ENCODE data around the gene ELP2. TPM values are rescaled to one million over a fixed set of nuclear protein-coding genes. Genes with fewer than 3 reads are reported as not detected.

Gene ELP2
- polyA plus RNA-seq, 1 donor from 2014 or later = 83.6 TPM

DNA sequence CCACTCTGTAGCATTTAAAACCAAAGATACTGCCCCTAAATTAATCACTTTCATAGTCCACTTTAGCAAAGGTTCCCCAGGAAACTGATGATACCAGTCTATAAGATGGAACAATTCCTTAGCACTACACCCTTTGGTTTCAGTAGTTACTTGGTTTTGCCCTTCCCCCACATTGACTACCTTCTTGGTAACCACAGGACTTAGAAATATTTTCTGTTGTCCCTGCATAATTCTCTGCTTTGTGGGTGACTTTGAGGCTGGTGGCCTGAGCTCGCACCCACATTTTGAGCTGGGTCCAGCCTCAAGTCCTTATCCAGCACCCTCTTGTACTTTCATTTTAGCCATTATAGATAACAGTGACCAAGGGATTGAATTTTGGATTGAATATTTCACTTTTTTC lies 23.1 kb downstream of the ELP2 start:
- Histone ChIP-seq H3K36me3 (ENCODE audit: insufficient read depth, low read length) (peaks cover 3% of the 10 kb centered on the region), H3K4me3 (ENCODE audit: low read length) (no peak overlapping the region), H2AFZ (ENCODE audit: low read depth, low read length) (no peak overlapping the region), H3K9me3 (ENCODE audit: low read length) (no peaks in the 10 kb centered on the region), H4K20me1 (ENCODE audit: insufficient read depth) (no peaks in the 10 kb centered on the region), H3K9me2 (ENCODE audit: insufficient read depth, low read length) (no peaks in the 10 kb centered on the region), H3K27me3 (ENCODE audit: insufficient read depth, low read depth, low read length) (no peaks in the 10 kb centered on the region), H3F3A (ENCODE audit: insufficient read depth, low read length, poor library complexity, severe bottlenecking) (no peaks in the 10 kb centered on the region), H3K9ac (ENCODE audit: low read length) (no peak overlapping the region), H3K27ac (ENCODE audit: low read length) (no peak overlapping the region), H3K79me2 (replicated peaks; ENCODE audit: insufficient read depth, low read length) (no peaks in the 10 kb centered on the region), H3K4me2 (ENCODE audit: low read length) (no peak overlapping the region)
- TF ChIP-seq RAD21 (conservative IDR thresholded peaks at IDR 0.05) (no peak), MXI1 (conservative IDR thresholded peaks at IDR 0.05; ENCODE audit: poor library complexity, severe bottlenecking) (no peak), SMC3 (conservative IDR thresholded peaks at IDR 0.05; ENCODE audit: poor library complexity) (no peak), EP300 (conservative IDR thresholded peaks at IDR 0.05; ENCODE audit: poor library complexity, severe bottlenecking) (no peak), POLR2AphosphoS5 (IDR thresholded peaks at IDR 0.05) (no peak), TAF1 (IDR thresholded peaks at IDR 0.05; ENCODE audit: low read depth) (no peak), EZH2 (IDR thresholded peaks at IDR 0.05; ENCODE audit: borderline replicate concordance, insufficient read depth, low read length, poor library complexity, severe bottlenecking) (no peak)
- TF ChIP-seq, protein P1, sequence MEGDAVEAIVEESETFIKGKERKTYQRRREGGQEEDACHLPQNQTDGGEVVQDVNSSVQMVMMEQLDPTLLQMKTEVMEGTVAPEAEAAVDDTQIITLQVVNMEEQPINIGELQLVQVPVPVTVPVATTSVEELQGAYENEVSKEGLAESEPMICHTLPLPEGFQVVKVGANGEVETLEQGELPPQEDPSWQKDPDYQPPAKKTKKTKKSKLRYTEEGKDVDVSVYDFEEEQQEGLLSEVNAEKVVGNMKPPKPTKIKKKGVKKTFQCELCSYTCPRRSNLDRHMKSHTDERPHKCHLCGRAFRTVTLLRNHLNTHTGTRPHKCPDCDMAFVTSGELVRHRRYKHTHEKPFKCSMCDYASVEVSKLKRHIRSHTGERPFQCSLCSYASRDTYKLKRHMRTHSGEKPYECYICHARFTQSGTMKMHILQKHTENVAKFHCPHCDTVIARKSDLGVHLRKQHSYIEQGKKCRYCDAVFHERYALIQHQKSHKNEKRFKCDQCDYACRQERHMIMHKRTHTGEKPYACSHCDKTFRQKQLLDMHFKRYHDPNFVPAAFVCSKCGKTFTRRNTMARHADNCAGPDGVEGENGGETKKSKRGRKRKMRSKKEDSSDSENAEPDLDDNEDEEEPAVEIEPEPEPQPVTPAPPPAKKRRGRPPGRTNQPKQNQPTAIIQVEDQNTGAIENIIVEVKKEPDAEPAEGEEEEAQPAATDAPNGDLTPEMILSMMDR (IDR thresholded peaks at IDR 0.05; ENCODE audit: poor library complexity, severe bottlenecking) = no peak
- TF ChIP-seq, protein P2, sequence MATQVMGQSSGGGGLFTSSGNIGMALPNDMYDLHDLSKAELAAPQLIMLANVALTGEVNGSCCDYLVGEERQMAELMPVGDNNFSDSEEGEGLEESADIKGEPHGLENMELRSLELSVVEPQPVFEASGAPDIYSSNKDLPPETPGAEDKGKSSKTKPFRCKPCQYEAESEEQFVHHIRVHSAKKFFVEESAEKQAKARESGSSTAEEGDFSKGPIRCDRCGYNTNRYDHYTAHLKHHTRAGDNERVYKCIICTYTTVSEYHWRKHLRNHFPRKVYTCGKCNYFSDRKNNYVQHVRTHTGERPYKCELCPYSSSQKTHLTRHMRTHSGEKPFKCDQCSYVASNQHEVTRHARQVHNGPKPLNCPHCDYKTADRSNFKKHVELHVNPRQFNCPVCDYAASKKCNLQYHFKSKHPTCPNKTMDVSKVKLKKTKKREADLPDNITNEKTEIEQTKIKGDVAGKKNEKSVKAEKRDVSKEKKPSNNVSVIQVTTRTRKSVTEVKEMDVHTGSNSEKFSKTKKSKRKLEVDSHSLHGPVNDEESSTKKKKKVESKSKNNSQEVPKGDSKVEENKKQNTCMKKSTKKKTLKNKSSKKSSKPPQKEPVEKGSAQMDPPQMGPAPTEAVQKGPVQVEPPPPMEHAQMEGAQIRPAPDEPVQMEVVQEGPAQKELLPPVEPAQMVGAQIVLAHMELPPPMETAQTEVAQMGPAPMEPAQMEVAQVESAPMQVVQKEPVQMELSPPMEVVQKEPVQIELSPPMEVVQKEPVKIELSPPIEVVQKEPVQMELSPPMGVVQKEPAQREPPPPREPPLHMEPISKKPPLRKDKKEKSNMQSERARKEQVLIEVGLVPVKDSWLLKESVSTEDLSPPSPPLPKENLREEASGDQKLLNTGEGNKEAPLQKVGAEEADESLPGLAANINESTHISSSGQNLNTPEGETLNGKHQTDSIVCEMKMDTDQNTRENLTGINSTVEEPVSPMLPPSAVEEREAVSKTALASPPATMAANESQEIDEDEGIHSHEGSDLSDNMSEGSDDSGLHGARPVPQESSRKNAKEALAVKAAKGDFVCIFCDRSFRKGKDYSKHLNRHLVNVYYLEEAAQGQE (IDR thresholded peaks at IDR 0.05; ENCODE audit: borderline replicate concordance) = no peak

DNA sequence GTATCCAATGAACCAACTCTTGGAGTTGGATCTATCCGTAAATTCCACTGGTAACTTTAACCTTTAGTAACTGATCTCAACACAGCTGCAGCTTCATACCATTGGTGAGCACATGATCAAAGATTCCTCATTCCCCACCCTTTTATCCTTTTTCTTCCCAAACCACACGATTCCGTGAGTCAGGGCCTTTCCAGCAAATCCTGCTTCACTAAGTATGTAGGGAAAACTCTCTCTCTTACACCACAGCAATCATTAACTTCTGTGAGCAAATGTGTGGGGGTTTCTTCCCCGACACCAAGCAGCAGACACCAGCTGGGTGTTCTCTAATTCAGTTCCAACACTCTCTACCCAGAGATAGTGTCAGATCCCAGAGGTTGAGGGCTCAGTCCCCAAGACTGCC lies 23.5 kb downstream of the ELP2 start:
- H3K36me3 ChIP-seq (ENCODE audit: insufficient read depth, low read length) = peaks cover 3% of the 10 kb centered on the region

More for the DNA sequence above, 23.5 kb downstream of the ELP2 start:
- Histone ChIP-seq H3K4me2 (ENCODE audit: low read length) (no peak overlapping the region), H4K20me1 (ENCODE audit: insufficient read depth) (no peaks in the 10 kb centered on the region), H3K9me3 (ENCODE audit: low read length) (no peaks in the 10 kb centered on the region), H3K4me3 (ENCODE audit: low read length) (no peak overlapping the region), H3K27me3 (ENCODE audit: insufficient read depth, low read depth, low read length) (no peaks in the 10 kb centered on the region), H3F3A (ENCODE audit: insufficient read depth, low read length, poor library complexity, severe bottlenecking) (no peaks in the 10 kb centered on the region), H2AFZ (ENCODE audit: low read depth, low read length) (no peak overlapping the region), H3K79me2 (replicated peaks; ENCODE audit: insufficient read depth, low read length) (no peaks in the 10 kb centered on the region), H3K9me2 (ENCODE audit: insufficient read depth, low read length) (no peaks in the 10 kb centered on the region), H3K27ac (ENCODE audit: low read length) (no peak overlapping the region), H3K9ac (ENCODE audit: low read length) (no peak overlapping the region)
- TF ChIP-seq POLR2AphosphoS5 (IDR thresholded peaks at IDR 0.05) = no peak
- TF ChIP-seq RAD21 (conservative IDR thresholded peaks at IDR 0.05) = no peak
- TF ChIP-seq, protein P1 (IDR thresholded peaks at IDR 0.05; ENCODE audit: poor library complexity, severe bottlenecking) = no peak
- TF ChIP-seq, protein P2 (IDR thresholded peaks at IDR 0.05; ENCODE audit: borderline replicate concordance) = no peak
- TF ChIP-seq TAF1 (IDR thresholded peaks at IDR 0.05; ENCODE audit: low read depth) = no peak
- no peak for TF ChIP-seq SMC3 (conservative IDR thresholded peaks at IDR 0.05; ENCODE audit: poor library complexity)
- TF ChIP-seq MXI1 (conservative IDR thresholded peaks at IDR 0.05; ENCODE audit: poor library complexity, severe bottlenecking) = no peak
- TF ChIP-seq EP300 (conservative IDR thresholded peaks at IDR 0.05; ENCODE audit: poor library complexity, severe bottlenecking) = no peak
- no peak for TF ChIP-seq EZH2 (IDR thresholded peaks at IDR 0.05; ENCODE audit: borderline replicate concordance, insufficient read depth, low read length, poor library complexity, severe bottlenecking)

Data from neural cell (in vitro differentiated cells).